Retinal pigment epithelial cell (primary cell): ENCODE data around the gene SLC39A7.

Source experiments
- DNase-seq: peaks from one replicate; pipeline ENCODE4 v3.0.0-alpha.2; 2010; ENCODE audit warnings: low read depth
- H3K4me3 ChIP-seq: 2 replicates; pipeline ENCODE4 v1.5.1; 2011; ENCODE audit warnings: mild to moderate bottlenecking, low read length, control low read depth, moderate library complexity
- CTCF ChIP-seq: conservative IDR thresholded peaks from 2 replicates; pipeline ENCODE4 v1.5.1; 2011; ENCODE audit warnings: low read depth, low read length, control low read depth, inconsistent platforms

SLC39A7 gene

DNA sequence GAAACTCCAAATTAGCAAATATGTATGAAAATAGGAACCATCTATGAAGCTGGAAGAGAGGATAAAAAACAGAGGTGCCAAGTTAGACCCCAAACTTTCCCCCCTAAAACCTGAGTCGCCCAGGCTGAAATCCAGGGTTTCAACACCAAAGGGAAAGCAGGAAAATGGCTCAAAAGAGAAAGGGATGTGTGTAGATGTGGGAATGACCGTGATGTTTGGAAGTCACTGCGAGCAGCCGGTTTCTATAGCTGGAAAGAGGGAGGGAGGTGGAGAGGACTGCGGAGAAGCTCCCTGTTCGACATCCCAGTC lies 12.1 kb downstream of the SLC39A7 start:
- TF ChIP-seq CTCF: no peak
- H3K4me3 ChIP-seq: peak overlapping the region; percentile 53

GRCh38 chr6:33213166-33213988 lies 12.7 kb downstream of the SLC39A7 start:
- TF ChIP-seq CTCF: no peak
- H3K4me3 ChIP-seq: peak overlapping the region; percentile 53
- DNase-seq: no peak

More for the DNA sequence above, 12.1 kb downstream of the SLC39A7 start:
- DNase-seq: no peak

GRCh38 chr6:33213989-33214335 lies 13.3 kb downstream of the SLC39A7 start:
- no peak for DNase-seq
- TF ChIP-seq CTCF: no peak
- peak overlapping the region; percentile 53 for H3K4me3 ChIP-seq

DNA sequence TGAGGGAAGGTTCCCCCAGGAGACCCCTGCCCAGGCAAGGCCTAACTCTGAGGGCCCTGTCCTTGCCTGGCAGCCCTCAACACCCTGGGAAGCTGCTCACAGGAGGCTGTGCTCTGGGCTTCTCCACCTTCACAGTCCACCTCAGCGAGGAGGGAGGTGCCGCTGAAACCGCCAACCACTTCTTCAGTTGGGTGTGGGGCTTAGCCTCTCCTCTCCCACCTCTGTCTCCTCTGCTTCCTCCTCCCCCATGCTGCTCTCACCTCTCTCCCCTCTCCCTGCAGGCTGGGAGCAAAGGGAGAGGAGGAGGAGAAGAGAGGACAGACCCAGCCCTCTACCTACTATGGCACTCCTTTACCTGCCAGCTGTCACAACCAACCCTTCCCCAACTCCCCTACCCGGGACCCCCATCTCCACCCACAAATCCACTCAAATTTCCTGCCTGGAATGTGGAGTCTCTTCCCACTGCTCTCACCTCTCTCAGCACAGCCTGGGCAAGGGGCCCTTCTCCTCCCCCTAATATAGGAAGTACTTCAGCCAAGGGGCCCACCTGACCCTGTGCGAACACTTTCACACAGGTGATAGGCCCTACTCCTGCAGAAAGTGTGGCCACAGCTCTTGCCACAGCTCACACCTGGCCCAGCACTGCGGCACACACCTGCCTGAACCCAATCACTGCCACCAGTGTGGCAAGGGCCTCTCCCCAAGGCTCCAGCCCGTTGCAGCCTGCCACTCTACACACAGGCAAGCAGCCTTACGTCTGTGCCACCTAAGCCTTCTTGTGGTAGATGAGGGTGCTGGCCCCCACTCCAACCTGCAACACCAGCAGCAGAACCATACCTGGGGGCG lies 14.8 kb downstream of the SLC39A7 start:
- no peak for DNase-seq
- H3K4me3 ChIP-seq: no peak overlapping the region
- TF ChIP-seq CTCF: no peak

DNA sequence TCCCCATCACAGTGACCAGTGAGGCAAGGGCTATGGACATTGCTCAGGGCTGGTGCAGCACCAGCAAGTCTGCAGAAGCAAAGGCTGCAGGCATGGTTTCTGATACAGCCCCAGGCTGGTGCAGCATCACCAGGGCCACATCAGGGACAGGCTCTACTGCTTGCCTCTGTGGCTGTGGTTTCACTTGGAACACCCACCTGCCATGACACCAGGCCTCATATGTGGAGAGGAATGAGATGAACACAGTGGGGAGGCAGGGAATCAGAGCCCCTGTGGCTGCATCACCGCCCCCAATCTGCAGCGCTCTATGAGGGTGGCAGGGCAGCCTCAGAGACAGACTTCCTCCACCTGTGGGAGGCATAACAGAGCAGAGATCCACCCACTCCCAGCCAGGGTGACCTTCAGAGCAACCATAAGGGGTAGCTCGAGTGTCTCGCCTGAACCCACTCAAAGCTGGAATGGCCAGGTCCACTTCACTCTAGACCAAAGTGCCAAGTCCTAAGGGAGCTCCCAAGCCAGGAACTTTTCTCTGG lies 15.5 kb downstream of the SLC39A7 start:
- no peak for TF ChIP-seq CTCF
- DNase-seq: no peak
- no peak overlapping the region for H3K4me3 ChIP-seq

GRCh38 chr6:33217246-33217645 lies 16.6 kb downstream of the SLC39A7 start:
- no peak for TF ChIP-seq CTCF
- no peak for DNase-seq
- no peak overlapping the region for H3K4me3 ChIP-seq
